ENCODE results near the gene B3GALT5. TPM values are rescaled to one million over a fixed set of nuclear protein-coding genes. Genes with fewer than 3 reads are reported as not detected.

The B3GALT5 gene
- total RNA-seq, 1 donor from 2014 or later, result 0.03 TPM

DNA sequence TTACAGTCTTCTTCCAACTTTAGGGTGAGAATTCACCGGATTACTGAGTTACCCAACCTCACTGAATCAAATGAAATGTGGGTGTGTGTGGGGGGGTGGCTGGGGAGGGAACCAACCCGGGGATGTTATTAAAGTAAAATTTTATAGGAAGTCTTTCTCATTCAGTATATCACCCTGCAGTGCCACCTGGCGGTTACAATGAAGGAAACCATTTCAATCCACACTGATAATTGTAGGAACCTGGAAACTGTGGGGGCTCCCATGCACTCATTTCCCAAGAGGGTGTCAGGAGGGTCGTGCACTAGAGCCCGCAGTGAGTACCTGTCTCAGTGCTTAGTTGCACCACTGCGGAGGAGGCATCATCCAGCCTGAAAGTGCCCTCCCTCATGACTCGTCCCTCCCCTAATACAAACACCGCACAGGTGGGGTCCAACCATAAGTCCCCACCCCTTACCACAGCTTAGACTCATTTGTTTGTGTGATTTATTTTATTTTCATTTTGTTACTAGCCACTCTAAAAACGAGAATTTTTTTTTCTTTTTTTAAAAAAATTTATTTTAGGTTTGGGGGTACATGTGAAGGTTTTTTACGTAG is 103.2 kb downstream of the B3GALT5 start:
- no peak overlapping the region for H3K27ac ChIP-seq (replicated peaks)
- peaks cover 5% of the 10 kb centered on the region for H3K4me1 ChIP-seq
- no peak overlapping the region for H3K4me3 ChIP-seq
- peak; percentile 31 for DNase-seq
- no peaks in the 10 kb centered on the region for H3K9me3 ChIP-seq (replicated peaks)
- peaks cover 23% of the 10 kb centered on the region for H3K27me3 ChIP-seq (ENCODE audit: low read depth)
- intact Hi-C loops (cut with micrococcal nuclease), result loop anchor here (1.0 kb wide), 1 partner anchor 198 kb away; no protein-coding TSS in a partner anchor
- TF ChIP-seq, protein P1, sequence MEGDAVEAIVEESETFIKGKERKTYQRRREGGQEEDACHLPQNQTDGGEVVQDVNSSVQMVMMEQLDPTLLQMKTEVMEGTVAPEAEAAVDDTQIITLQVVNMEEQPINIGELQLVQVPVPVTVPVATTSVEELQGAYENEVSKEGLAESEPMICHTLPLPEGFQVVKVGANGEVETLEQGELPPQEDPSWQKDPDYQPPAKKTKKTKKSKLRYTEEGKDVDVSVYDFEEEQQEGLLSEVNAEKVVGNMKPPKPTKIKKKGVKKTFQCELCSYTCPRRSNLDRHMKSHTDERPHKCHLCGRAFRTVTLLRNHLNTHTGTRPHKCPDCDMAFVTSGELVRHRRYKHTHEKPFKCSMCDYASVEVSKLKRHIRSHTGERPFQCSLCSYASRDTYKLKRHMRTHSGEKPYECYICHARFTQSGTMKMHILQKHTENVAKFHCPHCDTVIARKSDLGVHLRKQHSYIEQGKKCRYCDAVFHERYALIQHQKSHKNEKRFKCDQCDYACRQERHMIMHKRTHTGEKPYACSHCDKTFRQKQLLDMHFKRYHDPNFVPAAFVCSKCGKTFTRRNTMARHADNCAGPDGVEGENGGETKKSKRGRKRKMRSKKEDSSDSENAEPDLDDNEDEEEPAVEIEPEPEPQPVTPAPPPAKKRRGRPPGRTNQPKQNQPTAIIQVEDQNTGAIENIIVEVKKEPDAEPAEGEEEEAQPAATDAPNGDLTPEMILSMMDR (IDR thresholded peaks at IDR 0.05; ENCODE audit: borderline replicate concordance), result peak; percentile 80
- no peaks in the 10 kb centered on the region for H3K36me3 ChIP-seq

DNA sequence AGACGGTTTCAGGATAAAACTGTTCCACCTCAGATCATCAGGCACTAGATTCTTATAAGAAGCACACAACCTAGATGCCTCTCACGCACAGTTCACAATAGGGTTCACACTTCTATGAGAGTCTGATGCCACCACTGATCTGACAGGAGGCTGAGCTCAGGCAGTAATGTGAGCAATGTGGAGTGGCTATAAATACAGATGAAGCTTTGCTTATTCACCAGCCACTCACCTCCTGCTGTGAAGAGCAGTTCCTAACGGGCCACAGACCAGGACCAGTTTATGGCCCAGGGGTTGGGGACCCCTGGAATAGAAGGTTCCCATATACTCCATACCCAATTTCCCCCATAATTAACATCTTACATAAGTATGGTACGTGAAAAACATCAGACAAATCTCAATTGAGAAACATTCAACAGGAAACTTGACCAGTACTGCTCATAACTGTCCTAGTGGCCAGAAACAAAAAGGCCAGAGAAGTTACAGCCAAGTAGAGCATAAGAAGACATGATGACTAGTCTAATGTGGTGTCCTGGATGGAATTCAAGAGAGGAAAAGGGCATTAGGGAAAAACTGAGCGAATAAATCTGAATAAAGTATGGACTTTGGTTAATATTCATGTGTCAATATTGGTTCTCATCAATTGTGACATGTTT is 107.5 kb downstream of the B3GALT5 start:
- no peak overlapping the region for H3K27ac ChIP-seq (replicated peaks)

GRCh38 chr21:39721885-39722284 is 109.1 kb downstream of the B3GALT5 start:
- DNase-seq, result no peak
- no peaks in the 10 kb centered on the region for H3K4me1 ChIP-seq
- H3K4me3 ChIP-seq, result no peak overlapping the region
- H3K27ac ChIP-seq (replicated peaks), result no peak overlapping the region
- TF ChIP-seq, protein P1 (IDR thresholded peaks at IDR 0.05; ENCODE audit: borderline replicate concordance), result no peak
- intact Hi-C loops (cut with micrococcal nuclease), result no loop called here
- no peaks in the 10 kb centered on the region for H3K9me3 ChIP-seq (replicated peaks)
- peaks cover 21% of the 10 kb centered on the region for H3K27me3 ChIP-seq (ENCODE audit: low read depth)
- H3K36me3 ChIP-seq, result no peaks in the 10 kb centered on the region

More for the DNA sequence above, 107.5 kb downstream of the B3GALT5 start:
- Histone ChIP-seq H3K27me3 (ENCODE audit: low read depth) (peaks cover 16% of the 10 kb centered on the region), H3K9me3 (replicated peaks) (no peaks in the 10 kb centered on the region), H3K4me1 (no peaks in the 10 kb centered on the region), H3K36me3 (no peaks in the 10 kb centered on the region), H3K4me3 (no peak overlapping the region)
- intact Hi-C loops (cut with micrococcal nuclease), result no loop called here
- DNase-seq, result no peak
- TF ChIP-seq, protein P1 (IDR thresholded peaks at IDR 0.05; ENCODE audit: borderline replicate concordance), result peak; percentile 23

Other genes starting within 250 kb of the B3GALT5 start
- gene LCA5L, start 167.2 kb upstream of the B3GALT5 start, total RNA-seq, result 0.80 TPM
- gene SH3BGR, start 161.0 kb upstream of the B3GALT5 start, total RNA-seq, result 103 TPM
- 4.9 TPM for gene IGSF5, start 132.2 kb downstream of the B3GALT5 start, total RNA-seq